Ishikawa (cell line): Measurements from ENCODE around the gene ROPN1L.
A peak's percentile ranks its signal among the peaks of the same experiment; 100 is the strongest.

Experiments used
- CEBPB ChIP-seq: IDR thresholded peaks from 2 replicates; pipeline ENCODE4 v1.6.1; 2012
- CREB1 ChIP-seq: IDR thresholded peaks from 2 replicates; pipeline ENCODE4 v1.6.1; 2012; ENCODE audit warnings: low read depth
- EP300 ChIP-seq: IDR thresholded peaks from 2 replicates; pipeline ENCODE4 v1.6.1; 2012; ENCODE audit warnings: borderline replicate concordance
- FOXM1 ChIP-seq: IDR thresholded peaks from 2 replicates; pipeline ENCODE4 v1.6.1; 2012; ENCODE audit warnings: low read depth, borderline replicate concordance
- NFIC ChIP-seq: IDR thresholded peaks from 2 replicates; pipeline ENCODE4 v1.6.1; 2012
- RAD21 ChIP-seq: IDR thresholded peaks from 2 replicates; pipeline ENCODE4 v1.6.1; 2012; ENCODE audit warnings: low read depth
- REST ChIP-seq: IDR thresholded peaks from 2 replicates; pipeline ENCODE4 v1.6.1; 2012; ENCODE audit warnings: low read depth, mild to moderate bottlenecking
- TAF1 ChIP-seq: IDR thresholded peaks from 2 replicates; pipeline ENCODE4 v1.6.1; 2012; ENCODE audit warnings: low read depth, mild to moderate bottlenecking
- TCF12 ChIP-seq: IDR thresholded peaks from 2 replicates; pipeline ENCODE4 v1.6.1; 2012; ENCODE audit warnings: low read depth
- TEAD4 ChIP-seq: IDR thresholded peaks from 2 replicates; pipeline ENCODE4 v1.6.1; 2012
- USF1 ChIP-seq: IDR thresholded peaks from 2 replicates; pipeline ENCODE4 v1.6.1; 2012
- YY1 ChIP-seq: IDR thresholded peaks from 2 replicates; pipeline ENCODE4 v1.6.1; 2012; ENCODE audit warnings: low read depth
- ZBTB7A ChIP-seq: IDR thresholded peaks from 2 replicates; pipeline ENCODE4 v1.6.1; 2012; ENCODE audit warnings: low read depth

GRCh38 chr5:10424124-10424731, 17.5 kb upstream of the ROPN1L start:
- TF ChIP-seq RAD21 (peak; percentile 58), NFIC (no peak), YY1 (no peak), USF1 (no peak), TAF1 (no peak), REST (no peak), CEBPB (no peak), ZBTB7A (no peak), TEAD4 (no peak), CREB1 (no peak), TCF12 (no peak), EP300 (no peak), FOXM1 (no peak)
